PFSK-1 (cell line): Measurements from ENCODE around the gene NHP2.

Experiments used
- FOXP2 ChIP-seq: optimal IDR thresholded peaks from 2 replicates; pipeline ENCODE3; 2011; ENCODE audit warnings: borderline replicate concordance, control low read depth, inconsistent platforms; ENCODE audit not compliant: insufficient read depth; ENCODE audit errors: extremely low read length, extremely low read depth
- POLR2AphosphoS5 ChIP-seq: IDR thresholded peaks from 2 replicates; pipeline ENCODE4 v1.6.1; 2012; ENCODE audit warnings: low read depth, mild to moderate bottlenecking, control low read depth, low read length, moderate library complexity
- SIN3A ChIP-seq: IDR thresholded peaks from 2 replicates; pipeline ENCODE4 v1.6.1; 2012; ENCODE audit warnings: mild to moderate bottlenecking, low read length, moderate library complexity, borderline replicate concordance; ENCODE audit not compliant: insufficient read depth
- TAF1 ChIP-seq: IDR thresholded peaks from 2 replicates; pipeline ENCODE4 v1.6.1; 2012; ENCODE audit warnings: low read length, control low read depth, borderline replicate concordance; ENCODE audit not compliant: insufficient read depth
- TF ChIP-seq, protein P1 (sequence below), 2 experiments: IDR thresholded peaks; 2 replicates each; pipeline versions ENCODE4 v1.6.1 to v1.8.0; 2011 to 2012; ENCODE audit warnings: low read depth in 2 of 2, low read length in 2 of 2, control low read depth in 1 of 2, inconsistent platforms in 1 of 2, mild to moderate bottlenecking in 1 of 2, moderate library complexity in 1 of 2; ENCODE audit not compliant: insufficient read depth in 1 of 2

DNA sequence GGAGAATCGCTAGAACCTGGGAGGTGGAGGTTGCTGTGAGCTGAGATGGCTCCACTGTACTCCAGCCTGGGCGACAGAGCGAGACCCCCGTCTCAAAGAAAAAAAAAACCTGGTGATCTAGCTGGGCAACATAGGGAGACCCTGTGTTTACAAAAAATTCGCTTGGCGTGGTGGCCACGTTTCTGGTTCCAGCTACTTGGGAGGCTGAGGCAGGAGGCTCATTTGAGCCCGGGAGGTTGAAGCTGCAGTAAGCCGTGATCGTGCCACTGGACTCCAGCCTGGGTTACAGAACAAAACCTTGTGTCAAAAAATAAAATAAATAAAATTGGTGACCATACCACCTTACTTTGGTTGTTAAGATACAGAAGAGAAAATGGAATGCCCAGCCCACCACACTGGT is 48.9 kb upstream of the NHP2 start:
- TF ChIP-seq, protein P1, sequence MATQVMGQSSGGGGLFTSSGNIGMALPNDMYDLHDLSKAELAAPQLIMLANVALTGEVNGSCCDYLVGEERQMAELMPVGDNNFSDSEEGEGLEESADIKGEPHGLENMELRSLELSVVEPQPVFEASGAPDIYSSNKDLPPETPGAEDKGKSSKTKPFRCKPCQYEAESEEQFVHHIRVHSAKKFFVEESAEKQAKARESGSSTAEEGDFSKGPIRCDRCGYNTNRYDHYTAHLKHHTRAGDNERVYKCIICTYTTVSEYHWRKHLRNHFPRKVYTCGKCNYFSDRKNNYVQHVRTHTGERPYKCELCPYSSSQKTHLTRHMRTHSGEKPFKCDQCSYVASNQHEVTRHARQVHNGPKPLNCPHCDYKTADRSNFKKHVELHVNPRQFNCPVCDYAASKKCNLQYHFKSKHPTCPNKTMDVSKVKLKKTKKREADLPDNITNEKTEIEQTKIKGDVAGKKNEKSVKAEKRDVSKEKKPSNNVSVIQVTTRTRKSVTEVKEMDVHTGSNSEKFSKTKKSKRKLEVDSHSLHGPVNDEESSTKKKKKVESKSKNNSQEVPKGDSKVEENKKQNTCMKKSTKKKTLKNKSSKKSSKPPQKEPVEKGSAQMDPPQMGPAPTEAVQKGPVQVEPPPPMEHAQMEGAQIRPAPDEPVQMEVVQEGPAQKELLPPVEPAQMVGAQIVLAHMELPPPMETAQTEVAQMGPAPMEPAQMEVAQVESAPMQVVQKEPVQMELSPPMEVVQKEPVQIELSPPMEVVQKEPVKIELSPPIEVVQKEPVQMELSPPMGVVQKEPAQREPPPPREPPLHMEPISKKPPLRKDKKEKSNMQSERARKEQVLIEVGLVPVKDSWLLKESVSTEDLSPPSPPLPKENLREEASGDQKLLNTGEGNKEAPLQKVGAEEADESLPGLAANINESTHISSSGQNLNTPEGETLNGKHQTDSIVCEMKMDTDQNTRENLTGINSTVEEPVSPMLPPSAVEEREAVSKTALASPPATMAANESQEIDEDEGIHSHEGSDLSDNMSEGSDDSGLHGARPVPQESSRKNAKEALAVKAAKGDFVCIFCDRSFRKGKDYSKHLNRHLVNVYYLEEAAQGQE (IDR thresholded peaks at IDR 0.05; ENCODE audit: insufficient read depth in 1 of 2, low read depth in 2 of 2, low read length in 2 of 2), result no peak
- TF ChIP-seq POLR2AphosphoS5, result no peak
- no peak for TF ChIP-seq TAF1
- no peak for TF ChIP-seq SIN3A
- TF ChIP-seq FOXP2, result no peak
